Measurements from ENCODE around the gene IKZF1.

- no peak for TF ChIP-seq EZH2 (IDR thresholded peaks at IDR 0.05; ENCODE audit: borderline replicate concordance, low read depth, low read length, severe bottlenecking)
- no peak for TF ChIP-seq CTCF (IDR thresholded peaks at IDR 0.05; ENCODE audit: borderline replicate concordance, extremely low read depth, low read length, poor library complexity, severe bottlenecking)
Measured at GRCh38 chr7:50428911-50429310, 124.4 kb downstream of the IKZF1 start.

Measured in DND-41 (cell line).